Stimulated activated CD8-positive, alpha-beta memory T cell treated with anti-CD3 and anti-CD28 coated beads, Interleukin-12 subunit alpha, Interleukin-12 subunit beta, amount 100 ng/mL, for 24 hours (primary cell): Measurements from ENCODE around the gene ATG3.
"Not testable (repeated sequence)": the region's sequence is repeated elsewhere in the genome, so short reads cannot be mapped to it uniquely, and the experiment has no call there.

Source experiments
- DNase-seq: peaks from one replicate; pipeline ENCODE4 v3.0.0-alpha.2; 2020; ENCODE audit errors: extremely low read depth

The ATG3 gene

GRCh38 chr3:112498914-112499711 is 62.6 kb downstream of the ATG3 start, which contains the start of gene BTLA:
BTLA (minus strand) TSS chr3:112499472; CDS start chr3:112499358, 114 bp downstream.
- no peak for DNase-seq

- DNase-seq, result no peak
These were observed 63.7 kb downstream of the ATG3 start for GRCh38 chr3:112497897-112498548.

DNA sequence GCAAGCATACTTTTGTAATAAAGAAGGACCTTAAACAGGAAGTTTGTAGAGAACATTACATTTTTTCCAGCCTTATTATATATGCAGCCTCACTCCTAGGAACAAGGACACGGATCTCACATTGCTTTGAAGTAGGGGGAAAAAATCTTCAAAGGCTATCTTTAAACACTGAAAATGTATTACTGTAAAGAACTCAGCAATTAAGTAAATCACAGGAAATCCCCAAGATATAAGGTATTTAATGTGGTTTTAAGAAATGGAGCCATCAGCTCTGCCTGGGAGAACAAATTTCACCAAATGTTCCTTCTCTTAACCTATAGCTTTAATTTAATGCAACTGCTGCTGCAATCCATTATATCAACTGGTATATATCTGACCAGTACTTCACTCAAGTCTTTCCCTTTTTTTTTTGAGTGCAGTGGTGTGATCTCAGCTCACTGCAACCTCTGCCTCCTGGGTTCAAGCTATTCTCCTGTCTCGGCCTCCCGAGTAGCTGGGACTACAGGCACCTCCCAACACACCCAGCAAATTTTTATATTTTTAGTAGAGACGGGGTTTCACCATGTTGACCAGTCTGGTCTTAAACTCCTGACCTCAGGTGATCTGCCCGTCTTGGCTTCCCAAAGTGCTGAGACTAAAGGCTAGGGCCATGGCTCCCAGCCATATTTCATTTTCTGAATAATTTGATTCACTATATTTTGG is 65.2 kb downstream of the ATG3 start:
- no peak for DNase-seq

GRCh38 chr3:112494448-112494767 is 67.4 kb downstream of the ATG3 start:
- not testable (repeated sequence) for DNase-seq

DNA sequence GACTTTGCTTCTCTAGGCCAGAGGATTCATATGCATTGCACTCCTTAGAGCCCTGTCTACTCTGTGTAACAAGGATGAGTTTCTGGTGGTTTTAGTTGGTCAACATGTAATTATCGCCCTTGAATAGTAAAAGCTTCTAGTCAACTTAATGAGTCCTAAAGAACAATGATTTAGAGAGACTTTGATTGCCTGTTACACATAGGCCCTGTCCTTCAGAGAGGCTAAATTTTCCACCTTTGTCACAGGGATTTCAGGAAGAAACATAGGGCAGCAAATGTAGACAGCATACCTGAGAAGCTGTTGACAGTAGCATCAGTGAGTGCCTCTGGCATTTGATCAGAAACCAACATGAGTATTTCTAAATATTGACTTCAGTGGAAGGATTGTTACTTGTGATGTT is 69.6 kb downstream of the ATG3 start:
- DNase-seq, result no peak

- DNase-seq, result no peak
These were observed 70.4 kb downstream of the ATG3 start for GRCh38 chr3:112491373-112491772.

GRCh38 chr3:112489674-112490479 is 71.9 kb downstream of the ATG3 start:
- DNase-seq, result no peak

DNA sequence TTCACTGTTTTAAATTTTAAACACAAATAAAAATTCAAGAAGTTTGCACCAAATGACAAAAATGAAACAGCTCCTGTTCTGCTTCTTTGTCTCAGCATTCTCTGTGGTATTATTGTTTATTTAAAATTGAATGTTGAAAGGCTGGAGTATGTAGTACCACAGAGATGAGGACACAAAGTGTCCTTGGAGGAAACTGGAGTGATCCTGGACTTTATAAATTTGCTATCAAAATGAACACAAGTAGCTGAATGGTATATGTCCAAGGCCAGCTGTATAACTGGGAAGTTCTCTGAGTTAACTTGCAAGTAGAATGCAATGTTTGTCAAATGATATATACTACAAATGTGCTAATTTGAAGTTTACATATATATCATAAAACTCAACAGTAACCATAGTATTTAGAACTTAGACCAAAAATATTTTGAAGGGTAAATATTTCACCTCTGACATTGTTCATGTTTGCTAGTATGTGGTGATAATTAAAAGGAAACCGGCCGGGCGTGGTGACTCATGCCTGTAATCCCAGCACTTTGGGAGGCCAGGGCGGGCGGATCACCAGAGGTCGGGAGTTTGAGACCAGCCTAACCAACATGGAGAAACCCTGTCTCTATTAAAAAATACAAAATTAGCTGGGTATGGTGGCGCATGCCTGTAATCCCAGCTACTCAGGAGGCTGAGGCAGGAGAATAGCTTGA is 74.8 kb downstream of the ATG3 start:
- no peak for DNase-seq

DNA sequence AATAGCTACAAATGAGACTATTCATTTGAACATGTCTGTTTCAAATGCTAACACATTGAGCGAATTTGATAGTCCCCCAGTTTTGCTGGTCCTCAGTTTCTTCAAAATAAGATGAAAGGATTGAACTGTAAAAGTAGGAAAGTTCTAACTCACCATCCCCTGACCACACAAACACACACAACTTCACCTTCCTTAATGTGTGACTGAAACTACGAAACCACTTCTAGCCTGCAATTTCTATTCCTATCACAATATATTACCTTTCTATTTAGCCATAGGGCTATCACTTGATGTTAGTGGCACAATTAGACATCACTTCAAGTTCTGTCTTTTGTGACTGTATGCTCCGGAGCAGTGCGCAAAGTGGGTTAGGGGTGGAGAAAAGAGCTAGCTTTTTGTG is 77.4 kb downstream of the ATG3 start:
- DNase-seq, result no peak

DNA sequence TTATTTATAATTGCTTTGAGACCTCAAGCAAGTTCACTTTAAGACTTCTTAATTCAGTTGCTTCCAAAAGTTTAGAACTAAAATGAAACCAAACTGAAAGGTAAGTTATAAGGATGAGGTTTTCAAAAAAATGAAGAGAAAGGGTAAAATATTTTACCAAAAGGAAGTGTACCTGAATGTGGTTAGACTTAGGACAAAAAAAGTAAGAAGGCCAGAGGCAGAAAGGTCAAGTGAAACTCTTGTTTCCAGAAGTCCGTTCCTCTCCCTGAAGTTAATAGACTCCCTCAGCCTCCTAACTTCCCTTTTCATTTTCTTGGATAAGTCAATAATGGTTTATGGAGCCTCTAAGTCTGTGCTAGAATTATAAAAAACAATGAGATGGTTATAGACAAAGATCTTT is 79.1 kb downstream of the ATG3 start:
- DNase-seq, result no peak
